Fibroblast of lung (primary cell): Measurements from ENCODE around the gene ETV6.

Experiments
- EZH2 ChIP-seq: IDR thresholded peaks from 2 replicates; pipeline ENCODE4 v1.5.1; 2012; ENCODE audit warnings: low read length, control low read depth, mild to moderate bottlenecking; ENCODE audit errors: missing control alignments
- TF ChIP-seq, protein P1 (sequence below), 2 donors: IDR thresholded peaks in 1 of 2; conservative IDR thresholded peaks in 1 of 2; 1 replicate in 1 of 2; 2 replicates in 1 of 2; pipeline ENCODE4 v1.5.1; 2011 to 2012; ENCODE audit warnings: low read length in 2 of 2, control low read depth in 1 of 2, inconsistent platforms in 1 of 2, low read depth in 1 of 2, mild to moderate bottlenecking in 1 of 2

DNA sequence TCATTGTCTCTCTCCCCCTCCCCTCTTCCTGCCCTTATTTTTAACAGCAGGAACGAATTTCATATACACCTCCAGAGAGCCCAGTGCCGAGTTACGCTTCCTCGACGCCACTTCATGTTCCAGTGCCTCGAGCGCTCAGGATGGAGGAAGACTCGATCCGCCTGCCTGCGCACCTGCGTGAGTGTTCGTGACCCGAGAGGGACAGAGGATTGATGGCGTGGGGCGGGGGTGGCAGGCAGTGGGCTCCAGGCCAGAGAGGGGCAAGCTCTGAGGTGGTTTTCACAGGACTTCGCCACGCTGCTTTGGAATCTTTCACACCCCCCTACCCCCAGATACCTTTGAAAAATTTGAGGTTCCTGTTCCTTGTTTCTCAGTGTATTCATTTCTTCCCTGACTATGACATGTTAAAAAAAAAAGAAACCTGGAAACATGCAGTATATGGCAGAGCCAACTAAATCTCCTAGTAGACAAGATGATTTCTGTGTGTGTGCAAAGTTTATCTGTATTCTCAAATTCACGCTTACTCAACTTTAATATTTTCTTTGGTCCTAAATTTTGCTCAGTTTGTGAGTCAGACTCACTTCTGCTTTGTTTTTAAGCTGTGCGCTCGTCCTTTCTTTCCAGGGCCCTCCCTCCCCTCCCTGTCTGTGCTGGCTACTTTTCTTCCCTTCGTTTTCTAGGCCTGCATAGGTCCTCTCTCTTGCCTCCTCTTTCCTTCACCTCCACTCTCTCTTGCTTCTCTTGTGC, 103.1 kb downstream of the ETV6 start:
- TF ChIP-seq, protein P1, sequence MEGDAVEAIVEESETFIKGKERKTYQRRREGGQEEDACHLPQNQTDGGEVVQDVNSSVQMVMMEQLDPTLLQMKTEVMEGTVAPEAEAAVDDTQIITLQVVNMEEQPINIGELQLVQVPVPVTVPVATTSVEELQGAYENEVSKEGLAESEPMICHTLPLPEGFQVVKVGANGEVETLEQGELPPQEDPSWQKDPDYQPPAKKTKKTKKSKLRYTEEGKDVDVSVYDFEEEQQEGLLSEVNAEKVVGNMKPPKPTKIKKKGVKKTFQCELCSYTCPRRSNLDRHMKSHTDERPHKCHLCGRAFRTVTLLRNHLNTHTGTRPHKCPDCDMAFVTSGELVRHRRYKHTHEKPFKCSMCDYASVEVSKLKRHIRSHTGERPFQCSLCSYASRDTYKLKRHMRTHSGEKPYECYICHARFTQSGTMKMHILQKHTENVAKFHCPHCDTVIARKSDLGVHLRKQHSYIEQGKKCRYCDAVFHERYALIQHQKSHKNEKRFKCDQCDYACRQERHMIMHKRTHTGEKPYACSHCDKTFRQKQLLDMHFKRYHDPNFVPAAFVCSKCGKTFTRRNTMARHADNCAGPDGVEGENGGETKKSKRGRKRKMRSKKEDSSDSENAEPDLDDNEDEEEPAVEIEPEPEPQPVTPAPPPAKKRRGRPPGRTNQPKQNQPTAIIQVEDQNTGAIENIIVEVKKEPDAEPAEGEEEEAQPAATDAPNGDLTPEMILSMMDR (conservative IDR thresholded peaks at IDR 0.05 in 1 of 2, IDR thresholded peaks at IDR 0.05 in 1 of 2; ENCODE audit: low read depth in 1 of 2, low read length in 2 of 2): no peak
- no peak for TF ChIP-seq EZH2
